ENCODE results near the gene FOS. TPM values are rescaled to one million over a fixed set of nuclear protein-coding genes. Genes with fewer than 3 reads are reported as not detected.

The FOS gene
- total RNA-seq, 4 donors from 2014 or later, result 62.2 to 181 (median 88.6) TPM

GRCh38 chr14:75238756-75239455 lies 39.7 kb upstream of the FOS start:
- H3K27ac ChIP-seq, result peak overlapping the region in 3 of 4 donors; percentile 59 to 75 (median 64)
- WGBS, 2 donors, result 34 to 49% methylated on average over 9 to 11 of the region's 11 CpGs
- peaks cover 23 to 87% (median 47%) of the 10 kb centered on the region in 3 donors for H3K4me1 ChIP-seq
- intact Hi-C loops (cut with DNase I), result no loop called here
- no peak overlapping the region for H3K4me3 ChIP-seq
- H3K9me3 ChIP-seq, result no peaks in the 10 kb centered on the region
- DNase-seq, result no peak
- no peaks in the 10 kb centered on the region for H3K27me3 ChIP-seq
- no peaks in the 10 kb centered on the region for H3K36me3 ChIP-seq
- TF ChIP-seq POLR2A (IDR thresholded peaks at IDR 0.05) (no peak), CTCF (IDR thresholded peaks at IDR 0.05) (peak in 1 of 6 experiments; percentile 11)

GRCh38 chr14:75240781-75241180 lies 37.8 kb upstream of the FOS start:
- DNase-seq, result no peak
- no peak overlapping the region for H3K4me3 ChIP-seq
- H3K9me3 ChIP-seq, result no peaks in the 10 kb centered on the region
- WGBS, 2 donors, result 81 to 90% methylated on average over 2 to 4 of the region's 6 CpGs
- TF ChIP-seq CTCF (IDR thresholded peaks at IDR 0.05), result no peak
- TF ChIP-seq POLR2A (IDR thresholded peaks at IDR 0.05), result no peak
- intact Hi-C loops (cut with DNase I), result loop anchor here (10.0 kb wide), 1 partner anchor 54 kb away; no protein-coding TSS in a partner anchor
- peaks cover 13 to 79% (median 38%) of the 10 kb centered on the region in 3 donors for H3K4me1 ChIP-seq
- no peaks in the 10 kb centered on the region for H3K36me3 ChIP-seq
- H3K27me3 ChIP-seq, result no peaks in the 10 kb centered on the region
- peak overlapping the region in 2 of 4 donors; percentile 6 to 25 for H3K27ac ChIP-seq

GRCh38 chr14:75242546-75243273 lies 35.9 kb upstream of the FOS start:
- DNase-seq, result no peak

GRCh38 chr14:75244121-75244520 lies 34.5 kb upstream of the FOS start:
- TF ChIP-seq POLR2A (IDR thresholded peaks at IDR 0.05) (no peak), CTCF (IDR thresholded peaks at IDR 0.05) (no peak)
- WGBS, 2 donors, result 82 to 90% methylated on average over 5 of the region's 5 CpGs

More at GRCh38 chr14:75242546-75243273, 35.9 kb upstream of the FOS start:
- H3K9me3 ChIP-seq, result no peaks in the 10 kb centered on the region
- no peak overlapping the region for H3K4me3 ChIP-seq
- H3K4me1 ChIP-seq, result peaks cover 3 to 79% (median 38%) of the 10 kb centered on the region in 3 donors
- TF ChIP-seq POLR2A (IDR thresholded peaks at IDR 0.05), result no peak
- TF ChIP-seq CTCF (IDR thresholded peaks at IDR 0.05), result no peak
- no peaks in the 10 kb centered on the region for H3K36me3 ChIP-seq
- H3K27ac ChIP-seq, result peak overlapping the region; percentile 67 to 86 (median 84)
- intact Hi-C loops (cut with DNase I), result loop anchor here (10.0 kb wide), 1 partner anchor 52 kb away; no protein-coding TSS in a partner anchor
- 29 to 46% methylated on average over 11 to 12 of the region's 12 CpGs for WGBS, 2 donors
- no peaks in the 10 kb centered on the region for H3K27me3 ChIP-seq

More at GRCh38 chr14:75244121-75244520, 34.5 kb upstream of the FOS start:
- Histone ChIP-seq H3K27ac (no peak overlapping the region), H3K9me3 (no peaks in the 10 kb centered on the region), H3K36me3 (no peaks in the 10 kb centered on the region), H3K4me3 (no peak overlapping the region), H3K4me1 (peaks cover 3 to 69% (median 33%) of the 10 kb centered on the region in 3 donors), H3K27me3 (no peaks in the 10 kb centered on the region)
- intact Hi-C loops (cut with DNase I), result loop anchor here (10.0 kb wide), 1 partner anchor 51 kb away; no protein-coding TSS in a partner anchor
- no peak for DNase-seq
